GM21723 (cell line): ENCODE results near the gene TMEM200A.

Experiments
- ATAC-seq: cut with Tn5 transposase; IDR thresholded peaks from one replicate; pipeline ENCODE4 v1.9.1; 2021; ENCODE audit warnings: mild to moderate bottlenecking, moderate library complexity; ENCODE audit not compliant: unreplicated experiment

The TMEM200A gene

DNA sequence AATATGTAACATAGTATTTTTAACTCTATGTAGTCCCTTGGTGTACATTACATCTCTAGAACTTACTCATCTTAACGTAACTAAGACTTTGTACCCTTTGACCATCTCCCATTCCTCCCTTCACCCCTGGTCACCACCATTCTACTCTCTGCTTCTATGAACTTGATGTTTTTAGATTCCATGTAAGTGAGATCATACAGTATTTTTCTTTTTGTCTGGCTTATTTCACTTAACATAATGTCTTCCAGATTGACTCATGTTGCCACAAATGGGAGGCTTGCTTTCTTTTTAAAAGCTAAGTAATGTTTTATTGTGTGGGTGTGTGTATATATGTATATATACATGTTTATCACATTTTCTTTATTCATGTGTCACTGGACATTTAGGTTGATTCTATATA is 55.8 kb downstream of the TMEM200A start:
- ATAC-seq: no peak

DNA sequence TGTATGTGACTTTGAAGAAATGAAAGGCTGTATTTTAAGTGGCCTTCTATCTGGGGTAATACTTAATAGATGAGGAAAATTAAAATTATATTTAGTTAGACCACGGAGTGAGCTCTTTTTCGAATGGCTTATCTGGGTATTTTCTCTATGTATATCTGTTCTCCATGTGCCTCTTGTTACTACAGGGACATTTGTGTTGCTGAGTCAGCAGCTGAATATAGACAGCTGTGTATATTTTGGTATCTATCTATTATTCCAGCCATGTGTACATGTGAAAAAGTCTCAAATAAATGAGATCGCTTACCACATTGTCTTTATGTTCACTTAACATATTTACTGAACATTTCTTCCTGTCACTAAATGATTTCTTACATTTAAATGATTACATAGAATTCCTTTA is 57.2 kb downstream of the TMEM200A start:
- ATAC-seq: no peak

GRCh38 chr6:130424710-130425109 is 58.9 kb downstream of the TMEM200A start:
- ATAC-seq: no peak

GRCh38 chr6:130425537-130425936 is 59.7 kb downstream of the TMEM200A start:
- no peak for ATAC-seq

GRCh38 chr6:130426066-130426721 is 60.4 kb downstream of the TMEM200A start:
- no peak for ATAC-seq

GRCh38 chr6:130431346-130431852 is 65.6 kb downstream of the TMEM200A start:
- ATAC-seq: no peak

DNA sequence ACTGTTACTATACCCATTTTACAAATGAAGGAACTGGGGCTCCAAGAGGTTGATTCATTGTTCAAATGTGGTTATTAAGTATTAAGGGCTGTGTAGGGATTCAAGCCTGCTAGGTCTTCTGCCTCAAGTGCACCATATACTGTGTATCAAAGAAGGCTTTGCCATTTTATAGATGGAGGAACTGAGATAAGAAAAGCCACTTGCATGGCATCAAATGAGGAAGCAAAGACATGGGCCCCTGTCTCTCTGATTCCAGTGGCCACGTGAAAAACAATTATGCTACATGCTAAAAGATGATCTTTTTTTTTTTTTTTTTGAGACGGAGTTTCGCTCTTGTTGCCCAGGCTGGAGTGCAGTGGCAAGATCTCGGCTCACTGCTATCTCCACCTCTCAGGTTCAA is 67.0 kb downstream of the TMEM200A start:
- no peak for ATAC-seq

GRCh38 chr6:130434174-130434873 is 68.5 kb downstream of the TMEM200A start:
- ATAC-seq: no peak

DNA sequence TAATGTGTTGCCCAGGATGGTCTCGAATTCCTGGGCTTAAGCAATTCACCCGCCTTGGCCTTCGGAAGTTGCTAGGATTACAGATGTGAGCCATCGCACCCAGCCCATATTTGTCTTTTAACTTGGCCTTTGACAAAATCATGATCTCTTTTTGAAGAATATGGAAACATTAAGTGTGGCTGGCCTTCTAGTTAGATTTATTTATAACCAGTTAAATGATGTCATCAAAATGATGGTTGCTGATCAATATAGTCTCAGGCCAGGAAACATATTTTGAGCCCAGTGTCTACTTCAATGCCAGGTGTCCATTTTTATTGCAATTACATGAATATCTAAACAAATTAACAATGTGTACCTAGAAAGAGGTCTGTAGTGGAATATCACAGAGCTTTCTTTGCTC is 69.4 kb downstream of the TMEM200A start:
- no peak for ATAC-seq

GRCh38 chr6:130437961-130438360 is 72.1 kb downstream of the TMEM200A start:
- ATAC-seq: no peak

GRCh38 chr6:130447374-130447773 is 81.6 kb downstream of the TMEM200A start:
- no peak for ATAC-seq

GRCh38 chr6:130452336-130452735 is 86.5 kb downstream of the TMEM200A start:
- ATAC-seq: no peak

- ATAC-seq: no peak
Observed at GRCh38 chr6:130453230-130453629, 87.4 kb downstream of the TMEM200A start.

- no peak for ATAC-seq
Observed at GRCh38 chr6:130457605-130458004, 91.8 kb downstream of the TMEM200A start.

GRCh38 chr6:130459316-130459715 is 93.5 kb downstream of the TMEM200A start:
- no peak for ATAC-seq

DNA sequence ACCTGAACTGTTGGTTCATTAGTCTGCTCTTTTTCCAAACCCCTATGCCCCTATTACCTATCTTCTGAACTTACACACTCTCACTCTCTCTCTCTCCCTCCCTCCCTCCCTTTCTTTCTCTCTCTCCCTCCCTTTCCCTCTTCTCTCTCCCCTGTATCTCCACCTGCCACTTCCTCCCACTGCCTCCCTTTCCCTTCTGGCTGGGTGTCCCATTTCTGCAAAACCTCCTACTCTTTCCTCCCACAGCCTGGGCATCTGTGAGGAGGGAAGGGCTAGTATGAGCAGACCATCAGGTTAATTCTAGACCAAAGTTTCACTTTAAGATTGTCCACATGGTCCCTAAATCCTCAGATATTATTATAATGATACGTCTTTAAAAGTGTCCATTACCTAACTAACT is 95.1 kb downstream of the TMEM200A start:
- no peak for ATAC-seq

- no peak for ATAC-seq
Observed at GRCh38 chr6:130466052-130466747, 100.4 kb downstream of the TMEM200A start.

GRCh38 chr6:130466748-130467061 is 100.9 kb downstream of the TMEM200A start:
- ATAC-seq: no peak

DNA sequence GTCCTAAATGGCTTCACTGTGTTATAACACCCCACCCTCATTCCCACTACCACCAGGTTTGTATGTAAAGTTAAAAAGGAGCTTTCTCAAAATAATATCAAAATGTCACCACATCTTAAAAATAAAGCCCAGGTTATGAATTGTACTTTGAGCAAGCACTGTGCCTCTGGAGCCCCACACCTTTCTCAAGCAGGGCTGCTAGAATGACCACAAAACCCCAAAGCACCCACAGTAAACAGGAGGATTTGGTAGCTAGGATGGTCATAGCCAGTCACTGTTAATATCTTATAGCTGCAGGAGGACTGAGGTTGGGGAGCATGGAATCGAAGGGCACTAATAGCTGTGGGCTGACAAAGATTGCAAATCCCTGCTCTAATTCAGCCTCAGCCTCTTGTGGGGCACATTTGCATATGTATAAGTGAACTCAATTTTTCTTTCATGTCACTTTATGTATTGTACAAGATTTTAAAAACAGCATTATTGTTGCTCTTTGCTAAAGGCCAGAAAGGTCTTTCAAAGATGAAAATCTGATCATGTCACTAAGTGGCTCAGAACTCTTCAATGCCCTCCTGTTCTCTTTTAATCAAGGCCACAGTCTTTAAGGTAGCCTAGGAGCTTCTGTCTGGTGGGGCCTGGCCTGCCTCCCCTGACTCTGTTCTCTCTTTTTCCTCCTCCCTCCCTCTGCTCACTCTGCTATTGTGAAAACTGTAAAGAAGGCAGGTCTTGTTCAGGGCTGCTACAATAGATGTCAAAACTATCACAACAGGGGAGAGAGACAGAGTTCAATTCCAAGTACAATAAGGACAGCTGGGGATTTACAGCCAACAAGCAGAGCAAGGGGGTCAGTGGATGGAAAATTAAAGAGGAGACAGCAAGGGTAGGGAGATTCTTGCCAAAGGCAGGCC is 101.6 kb downstream of the TMEM200A start:
- no peak for ATAC-seq

DNA sequence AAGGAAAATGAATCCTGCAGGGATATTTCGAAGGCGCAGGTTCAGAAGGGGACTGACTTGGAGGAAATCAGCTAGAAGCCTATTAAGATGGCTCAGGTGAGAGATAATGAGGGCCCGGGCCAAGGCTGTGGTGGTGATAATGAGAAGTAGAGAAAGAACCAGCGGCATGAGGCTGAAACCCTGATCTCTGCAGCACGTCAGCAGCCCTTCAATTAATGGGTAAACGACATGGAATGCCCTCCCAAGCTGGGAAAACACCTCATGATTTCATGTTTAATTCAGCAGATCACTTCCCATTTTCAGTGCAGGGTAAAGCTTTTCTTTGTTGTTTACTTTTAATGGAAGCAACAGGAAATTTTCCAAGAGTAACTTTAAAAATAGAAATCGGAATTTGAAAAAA is 104.9 kb downstream of the TMEM200A start:
- no peak for ATAC-seq

- no peak for ATAC-seq
Observed at GRCh38 chr6:130473886-130474285, 108.1 kb downstream of the TMEM200A start.
